ENCODE measurements around the gene KCNQ5. TPM values are rescaled to one million over a fixed set of nuclear protein-coding genes. Genes with fewer than 3 reads are reported as not detected.

Gene KCNQ5
- polyA plus RNA-seq, 3 donors: not detected

DNA sequence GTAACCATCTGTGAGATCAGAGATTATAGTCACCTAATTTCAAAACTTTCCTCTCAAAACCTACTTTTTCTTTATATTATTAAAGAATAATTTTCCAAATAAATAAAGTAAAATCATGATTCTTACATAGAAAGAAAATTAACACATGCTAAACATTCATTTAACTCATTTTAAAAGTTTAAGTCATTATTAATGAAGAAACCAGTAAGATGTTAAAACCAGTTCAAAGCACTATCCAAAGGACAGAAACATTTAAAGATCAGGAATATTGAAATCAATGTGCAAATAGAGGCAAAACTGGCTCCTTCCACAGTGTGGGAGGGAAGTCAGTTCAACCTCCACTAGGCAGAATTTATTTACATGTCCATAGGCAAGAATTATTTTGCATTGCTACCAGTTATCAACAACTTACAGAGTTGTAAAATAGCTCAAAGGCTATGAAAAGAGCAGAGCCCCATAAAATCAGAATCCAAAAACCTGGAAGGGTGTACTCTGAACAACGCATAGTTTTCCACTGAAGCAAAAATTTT, 456.5 kb downstream of the KCNQ5 start:
- intact Hi-C loops (cut with micrococcal nuclease): no loop called here
- Mint-ChIP-seq H3K27me3 (ENCODE audit: low read depth in 3 of 3) (no peaks in the 10 kb centered on the region), H3K27ac (no peak overlapping the region), H3K4me1 (no peaks in the 10 kb centered on the region), H3K9me3 (no peaks in the 10 kb centered on the region), H3K4me3 (no peak overlapping the region), H3K36me3 (no peaks in the 10 kb centered on the region)
- no peak overlapping the region for H3K27ac ChIP-seq (ENCODE audit: low read depth in 1 of 2, low read length in 2 of 2)
- no CpG with 5 or more reads among the region's 1 CpG for WGBS (ENCODE audit: insufficient coverage)
- H3K4me3 ChIP-seq (replicated peaks in 1 of 3; ENCODE audit: low read depth in 2 of 3, low read length in 3 of 3): no peak overlapping the region
- H3K9ac ChIP-seq (ENCODE audit: insufficient read depth, low read length, poor library complexity, severe bottlenecking): no peak overlapping the region
- H3K9me3 ChIP-seq (replicated peaks in 1 of 2; ENCODE audit: control insufficient read depth in 1 of 2, insufficient read depth in 1 of 2, low read length in 2 of 2): no peaks in the 10 kb centered on the region
- no peaks in the 10 kb centered on the region for H3K4me1 ChIP-seq (ENCODE audit: control insufficient read depth in 1 of 2, insufficient read depth in 2 of 2, low read length in 2 of 2)
- no peaks in the 10 kb centered on the region for H3K79me2 ChIP-seq (ENCODE audit: insufficient read depth, low read length)
- no peak overlapping the region for H3K4me2 ChIP-seq (replicated peaks; ENCODE audit: extremely low read depth, low read length, poor library complexity, severe bottlenecking)
- no peaks in the 10 kb centered on the region for H3K27me3 ChIP-seq (ENCODE audit: control insufficient read depth in 2 of 2, insufficient read depth in 2 of 2, low read length in 2 of 2)
- H4K20me1 ChIP-seq (ENCODE audit: insufficient read depth, low read length): no peaks in the 10 kb centered on the region
- no peak for DNase-seq
- H2AFZ ChIP-seq (ENCODE audit: insufficient read depth, low read depth, low read length, poor library complexity, severe bottlenecking): no peak overlapping the region
- TF ChIP-seq, protein P1, sequence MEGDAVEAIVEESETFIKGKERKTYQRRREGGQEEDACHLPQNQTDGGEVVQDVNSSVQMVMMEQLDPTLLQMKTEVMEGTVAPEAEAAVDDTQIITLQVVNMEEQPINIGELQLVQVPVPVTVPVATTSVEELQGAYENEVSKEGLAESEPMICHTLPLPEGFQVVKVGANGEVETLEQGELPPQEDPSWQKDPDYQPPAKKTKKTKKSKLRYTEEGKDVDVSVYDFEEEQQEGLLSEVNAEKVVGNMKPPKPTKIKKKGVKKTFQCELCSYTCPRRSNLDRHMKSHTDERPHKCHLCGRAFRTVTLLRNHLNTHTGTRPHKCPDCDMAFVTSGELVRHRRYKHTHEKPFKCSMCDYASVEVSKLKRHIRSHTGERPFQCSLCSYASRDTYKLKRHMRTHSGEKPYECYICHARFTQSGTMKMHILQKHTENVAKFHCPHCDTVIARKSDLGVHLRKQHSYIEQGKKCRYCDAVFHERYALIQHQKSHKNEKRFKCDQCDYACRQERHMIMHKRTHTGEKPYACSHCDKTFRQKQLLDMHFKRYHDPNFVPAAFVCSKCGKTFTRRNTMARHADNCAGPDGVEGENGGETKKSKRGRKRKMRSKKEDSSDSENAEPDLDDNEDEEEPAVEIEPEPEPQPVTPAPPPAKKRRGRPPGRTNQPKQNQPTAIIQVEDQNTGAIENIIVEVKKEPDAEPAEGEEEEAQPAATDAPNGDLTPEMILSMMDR (IDR thresholded peaks at IDR 0.05): no peak
- no peaks in the 10 kb centered on the region for H3K36me3 ChIP-seq (replicated peaks in 1 of 2; ENCODE audit: control insufficient read depth in 1 of 2, insufficient read depth in 2 of 2, low read length in 2 of 2)

DNA sequence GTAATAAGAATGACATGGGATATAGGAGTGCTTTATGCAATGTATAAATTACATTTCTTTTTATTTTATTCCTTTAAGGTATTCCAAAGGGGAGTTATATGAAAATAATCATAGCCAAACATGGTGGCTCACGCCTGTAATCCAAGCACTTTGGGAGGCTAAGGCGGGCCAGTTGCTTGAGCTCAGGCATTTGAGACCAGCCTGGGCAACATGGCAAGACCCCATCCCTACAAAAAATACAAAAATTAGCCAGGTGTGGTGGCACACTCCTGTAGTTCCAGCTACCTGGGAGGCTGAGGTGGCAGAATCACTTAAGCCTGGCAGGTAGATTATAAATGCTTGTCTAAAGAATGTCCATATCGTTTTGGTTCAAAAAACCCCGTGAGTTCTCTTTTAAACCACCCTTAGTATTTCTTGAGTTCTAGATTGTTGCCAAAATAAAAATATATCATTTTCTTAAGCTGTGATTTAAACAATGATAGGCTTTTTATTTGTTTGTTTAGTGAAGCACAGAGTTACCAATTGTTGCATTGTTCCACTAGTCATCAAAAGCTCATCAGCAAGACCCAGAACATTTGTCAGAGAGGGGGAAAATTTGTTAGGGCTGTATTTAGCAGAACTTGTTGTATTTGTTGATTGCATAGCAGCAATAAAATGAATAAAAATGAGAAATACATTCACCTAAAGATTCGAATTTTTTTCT, 457.2 kb downstream of the KCNQ5 start:
- Histone ChIP-seq H3K4me3 (replicated peaks in 1 of 3; ENCODE audit: low read depth in 2 of 3, low read length in 3 of 3) (no peak overlapping the region), H3K79me2 (ENCODE audit: insufficient read depth, low read length) (no peaks in the 10 kb centered on the region), H3K4me1 (ENCODE audit: control insufficient read depth in 1 of 2, insufficient read depth in 2 of 2, low read length in 2 of 2) (no peaks in the 10 kb centered on the region), H3K27ac (ENCODE audit: low read depth in 1 of 2, low read length in 2 of 2) (no peak overlapping the region), H3K9me3 (replicated peaks in 1 of 2; ENCODE audit: control insufficient read depth in 1 of 2, insufficient read depth in 1 of 2, low read length in 2 of 2) (no peaks in the 10 kb centered on the region), H3K4me2 (replicated peaks; ENCODE audit: extremely low read depth, low read length, poor library complexity, severe bottlenecking) (no peak overlapping the region), H3K36me3 (replicated peaks in 1 of 2; ENCODE audit: control insufficient read depth in 1 of 2, insufficient read depth in 2 of 2, low read length in 2 of 2) (no peaks in the 10 kb centered on the region), H2AFZ (ENCODE audit: insufficient read depth, low read depth, low read length, poor library complexity, severe bottlenecking) (no peak overlapping the region), H3K9ac (ENCODE audit: insufficient read depth, low read length, poor library complexity, severe bottlenecking) (no peak overlapping the region), H3K27me3 (ENCODE audit: control insufficient read depth in 2 of 2, insufficient read depth in 2 of 2, low read length in 2 of 2) (no peaks in the 10 kb centered on the region), H4K20me1 (ENCODE audit: insufficient read depth, low read length) (no peaks in the 10 kb centered on the region)
- Mint-ChIP-seq H3K9me3 (no peaks in the 10 kb centered on the region), H3K4me1 (no peaks in the 10 kb centered on the region), H3K27ac (no peak overlapping the region), H3K36me3 (no peaks in the 10 kb centered on the region), H3K27me3 (ENCODE audit: low read depth in 3 of 3) (no peaks in the 10 kb centered on the region), H3K4me3 (no peak overlapping the region)
- intact Hi-C loops (cut with micrococcal nuclease): no loop called here
- DNase-seq: no peak
- TF ChIP-seq, protein P1 (IDR thresholded peaks at IDR 0.05): no peak
- WGBS (ENCODE audit: insufficient coverage): 100% methylated on average over 1 of the region's 5 CpGs

Measured in CD14-positive monocyte (primary cell).